ENCODE results near the gene CFAP20. TPM values are rescaled to one million over a fixed set of nuclear protein-coding genes. Genes with fewer than 3 reads are reported as not detected.
"Not testable (repeated sequence)": the region's sequence is repeated elsewhere in the genome, so short reads cannot be mapped to it uniquely, and the experiment has no call there.

CFAP20 gene
- total RNA-seq, 1 experiment from 2014 or later: 76.2 TPM

GRCh38 chr16:58098207-58099096 lies 30.7 kb downstream of the CFAP20 start:
- DNase-seq (ENCODE audit: low spot score): no peak

DNA sequence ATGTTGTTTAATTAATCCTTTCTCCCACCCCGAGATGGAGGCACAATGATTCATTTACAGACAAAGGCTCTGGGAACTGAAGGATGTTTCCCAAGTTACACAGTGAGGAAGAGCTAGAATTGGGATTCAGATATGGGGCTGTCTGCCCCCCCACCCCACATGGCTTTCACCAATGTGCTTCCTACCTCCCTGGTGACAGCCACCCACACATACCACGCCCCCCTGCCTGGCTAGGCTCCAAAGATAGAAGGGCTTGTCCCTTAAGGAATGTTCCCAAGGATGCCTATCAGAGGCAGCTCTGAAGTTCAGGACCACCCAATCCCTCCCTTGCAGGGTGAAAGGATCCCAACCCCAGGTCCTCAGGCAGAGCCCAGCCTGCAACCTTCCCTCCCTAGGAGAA lies 32.9 kb downstream of the CFAP20 start:
- DNase-seq (ENCODE audit: low spot score): no peak

DNA sequence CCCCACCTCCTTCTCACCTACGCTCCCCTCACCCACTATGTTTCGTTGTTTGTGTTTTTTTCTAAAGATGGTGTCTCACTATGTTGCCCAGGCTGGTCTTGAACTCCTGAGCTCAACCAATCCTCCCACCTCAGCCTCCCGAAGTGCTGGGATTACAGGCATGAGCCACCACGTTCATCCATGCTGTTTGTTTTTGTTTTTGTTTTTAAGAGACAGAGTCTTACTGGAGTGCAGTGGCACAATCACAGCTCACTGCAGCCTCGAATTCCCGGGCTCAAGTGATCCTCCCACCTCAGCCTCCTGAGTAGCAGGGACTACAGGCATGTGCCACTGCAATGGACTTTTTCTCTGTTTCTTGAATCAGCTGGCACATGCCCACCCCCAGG lies 33.6 kb downstream of the CFAP20 start:
- not testable (repeated sequence) for DNase-seq (ENCODE audit: low spot score)

GRCh38 chr16:58094791-58095574 lies 34.2 kb downstream of the CFAP20 start:
- no peak for DNase-seq (ENCODE audit: low spot score)

GRCh38 chr16:58094026-58094425 lies 35.2 kb downstream of the CFAP20 start:
- no peak for DNase-seq (ENCODE audit: low spot score)

GRCh38 chr16:58090396-58090795 lies 38.8 kb downstream of the CFAP20 start:
- not testable (repeated sequence) for DNase-seq (ENCODE audit: low spot score)

DNA sequence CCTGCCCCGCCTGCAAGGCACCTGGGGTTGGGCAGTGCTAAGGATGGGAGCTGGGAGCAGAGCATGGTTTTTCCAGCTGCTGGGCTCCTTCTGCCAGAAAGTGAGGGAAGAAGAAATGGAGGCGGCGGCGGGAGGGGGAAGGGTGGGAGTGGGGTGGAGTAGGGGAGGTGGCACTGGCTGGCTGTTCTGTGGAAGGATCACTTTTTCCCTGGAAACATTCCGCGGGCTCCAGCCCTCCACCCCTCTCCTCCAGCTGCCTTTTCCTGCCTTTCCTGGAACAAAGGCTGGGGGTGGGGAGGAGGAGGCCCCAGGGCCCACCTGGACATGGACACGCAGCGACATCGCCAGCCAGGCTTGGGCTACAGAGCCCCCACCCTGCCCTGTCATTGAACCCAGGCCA lies 41.1 kb downstream of the CFAP20 start:
- DNase-seq (ENCODE audit: low spot score): no peak

GRCh38 chr16:58087209-58087913 lies 41.8 kb downstream of the CFAP20 start:
- no peak for DNase-seq (ENCODE audit: low spot score)

- no peak for DNase-seq (ENCODE audit: low spot score)
Observed at GRCh38 chr16:58086381-58087208, 42.6 kb downstream of the CFAP20 start.

DNA sequence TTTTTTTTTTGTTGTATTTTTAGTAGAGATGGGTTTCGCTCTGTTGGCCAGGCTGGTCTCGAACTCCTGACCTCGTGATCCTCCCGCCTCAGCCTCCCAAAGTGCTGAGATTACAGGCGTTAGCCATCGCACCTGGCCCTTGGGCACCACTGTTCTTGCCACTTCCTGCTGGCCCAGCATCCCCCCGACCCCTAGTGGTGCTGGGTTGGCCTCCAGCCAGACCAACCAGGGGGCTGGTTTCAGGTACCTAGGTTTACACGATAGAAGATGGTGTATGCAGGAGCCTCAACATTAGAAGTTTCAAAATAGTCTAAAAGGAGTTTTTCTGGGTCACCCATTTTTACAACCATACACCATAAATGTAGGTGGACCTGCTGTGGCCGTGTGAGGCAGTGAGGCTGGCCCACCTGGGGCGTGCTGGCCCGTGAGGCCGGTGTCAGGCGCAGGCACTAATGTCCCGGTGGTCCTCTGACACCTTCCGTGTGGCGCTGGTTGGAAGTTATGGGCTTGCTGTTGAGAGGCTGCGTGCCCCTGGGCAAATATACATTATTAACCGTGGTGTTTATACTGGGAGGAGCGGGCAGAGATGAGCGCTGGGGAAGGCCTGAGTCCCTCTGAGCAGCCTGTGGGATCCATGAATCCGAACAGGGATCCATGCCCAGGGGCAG lies 43.5 kb downstream of the CFAP20 start:
- no peak for DNase-seq (ENCODE audit: low spot score)

DNA sequence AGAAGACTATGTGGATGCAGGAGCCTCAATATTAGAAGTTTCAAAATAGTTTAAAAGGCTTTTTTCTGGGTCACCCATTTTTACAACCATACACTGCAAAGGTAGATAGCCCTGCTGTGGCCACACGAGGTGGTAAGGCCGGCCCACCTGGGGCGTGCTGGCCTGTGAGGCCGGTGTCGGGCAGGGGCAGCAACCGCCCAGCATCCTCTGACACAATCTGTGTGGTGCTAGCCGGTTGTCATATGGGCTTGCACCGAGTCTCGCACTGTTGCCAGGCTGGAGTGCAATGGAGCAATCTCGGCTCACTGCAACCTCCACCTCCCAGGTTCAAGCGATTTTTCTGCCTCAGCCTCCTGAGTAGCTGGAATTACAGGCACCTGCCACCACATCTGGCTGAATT lies 44.0 kb downstream of the CFAP20 start:
- no peak for DNase-seq (ENCODE audit: low spot score)

GRCh38 chr16:58084635-58085034 lies 44.5 kb downstream of the CFAP20 start:
- DNase-seq (ENCODE audit: low spot score): no peak

DNA sequence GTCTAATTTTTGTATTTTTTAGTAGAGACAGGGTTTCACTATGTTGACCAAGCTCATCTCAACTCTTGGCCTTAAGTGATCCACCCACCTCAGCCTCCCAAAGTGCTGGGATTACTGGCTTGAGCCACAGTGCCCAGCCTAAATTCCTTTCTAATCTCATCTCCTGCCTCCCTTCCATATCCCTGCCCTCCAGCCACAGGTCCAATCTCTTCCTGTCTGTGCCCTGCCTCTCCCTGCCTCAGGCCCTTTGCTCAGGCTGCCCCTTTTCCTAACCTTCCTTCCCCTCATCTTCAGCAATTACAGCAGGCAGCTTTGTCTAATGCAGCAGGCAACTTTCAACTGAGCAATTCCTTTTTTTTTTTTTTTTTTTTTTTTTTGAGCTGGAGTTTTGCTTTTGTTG lies 46.8 kb downstream of the CFAP20 start:
- DNase-seq (ENCODE audit: low spot score): no peak

DNA sequence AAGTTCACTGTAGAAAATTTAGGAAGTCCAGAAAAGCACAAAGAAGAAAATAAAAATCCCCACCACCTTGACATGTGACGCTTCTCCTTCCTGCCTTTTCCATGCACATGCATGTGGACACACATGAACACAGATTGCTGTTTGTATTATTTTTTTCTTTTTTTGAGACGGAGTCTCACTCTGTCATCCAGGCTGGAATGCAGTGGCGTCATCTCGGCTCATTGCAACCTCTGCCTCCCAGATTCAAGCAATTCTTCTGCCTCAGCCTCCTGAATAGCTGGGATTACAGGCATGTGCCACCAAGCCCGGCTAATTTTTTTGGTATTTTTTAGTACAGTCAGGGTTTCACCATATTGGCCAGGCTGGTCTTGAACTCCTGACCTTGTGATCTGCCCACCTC lies 48.5 kb downstream of the CFAP20 start:
- not testable (repeated sequence) for DNase-seq (ENCODE audit: low spot score)

DNA sequence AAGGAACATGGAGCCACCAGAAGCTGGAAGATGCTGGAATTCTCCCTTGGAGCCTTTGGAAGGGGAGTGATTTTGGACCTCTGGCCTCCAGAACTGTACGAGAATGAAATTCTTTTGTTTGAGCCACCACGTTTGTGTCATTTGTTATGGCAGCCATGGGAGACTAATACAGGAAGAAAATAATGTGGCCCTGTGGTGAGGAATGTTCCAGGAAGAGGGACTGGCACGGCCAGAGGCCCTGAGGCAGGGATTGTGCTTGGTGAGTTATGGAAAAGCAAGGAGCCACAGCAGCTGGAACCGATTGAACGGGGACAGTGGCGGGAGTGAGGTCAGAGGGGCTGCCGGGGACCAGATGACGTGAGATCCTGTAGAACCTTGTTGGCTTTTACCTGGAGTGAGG lies 51.4 kb downstream of the CFAP20 start:
- DNase-seq (ENCODE audit: low spot score): no peak

- DNase-seq (ENCODE audit: low spot score): no peak
Observed at GRCh38 chr16:58076514-58076913, 52.7 kb downstream of the CFAP20 start.

DNA sequence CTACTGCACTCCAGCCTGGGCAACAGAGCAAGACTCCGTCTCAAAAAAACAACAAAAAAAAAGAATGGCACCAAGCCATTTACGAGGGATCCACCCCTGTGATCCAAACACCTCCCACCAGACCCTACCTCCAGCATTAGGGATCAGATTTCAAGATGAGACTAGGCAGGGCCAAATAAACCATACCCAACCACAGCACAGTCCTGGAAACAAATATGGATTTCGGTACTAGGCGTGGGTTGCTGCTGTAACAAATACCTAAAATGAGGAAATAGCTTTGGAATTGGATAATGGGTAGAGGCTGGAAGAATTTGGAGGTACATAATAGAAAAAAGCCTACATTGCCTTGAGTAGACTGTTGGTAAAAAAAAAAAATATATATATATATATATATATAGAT lies 54.5 kb downstream of the CFAP20 start:
- DNase-seq (ENCODE audit: low spot score): no peak

GRCh38 chr16:58073086-58073485 lies 56.1 kb downstream of the CFAP20 start:
- DNase-seq (ENCODE audit: low spot score): not testable (repeated sequence)

DNA sequence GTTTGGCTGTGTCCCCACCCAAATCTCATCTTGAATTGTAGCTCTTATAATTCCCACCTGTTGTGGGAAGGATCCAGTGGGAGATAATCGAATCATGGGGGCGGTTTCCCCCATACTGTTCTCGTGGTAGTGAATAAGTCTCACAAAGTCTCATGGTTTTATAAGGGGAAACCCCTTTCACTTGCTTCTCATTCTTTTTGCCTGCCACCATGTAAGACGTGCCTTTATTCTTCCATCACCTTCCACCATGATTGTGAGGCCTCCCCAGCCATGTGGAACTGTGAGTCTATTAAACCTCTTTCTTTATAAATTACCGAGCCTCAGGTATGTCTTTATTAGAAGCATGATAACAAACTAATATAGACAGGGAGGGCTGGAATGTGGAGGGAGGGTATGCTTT lies 57.0 kb downstream of the CFAP20 start:
- DNase-seq (ENCODE audit: low spot score): not testable (repeated sequence)

DNA sequence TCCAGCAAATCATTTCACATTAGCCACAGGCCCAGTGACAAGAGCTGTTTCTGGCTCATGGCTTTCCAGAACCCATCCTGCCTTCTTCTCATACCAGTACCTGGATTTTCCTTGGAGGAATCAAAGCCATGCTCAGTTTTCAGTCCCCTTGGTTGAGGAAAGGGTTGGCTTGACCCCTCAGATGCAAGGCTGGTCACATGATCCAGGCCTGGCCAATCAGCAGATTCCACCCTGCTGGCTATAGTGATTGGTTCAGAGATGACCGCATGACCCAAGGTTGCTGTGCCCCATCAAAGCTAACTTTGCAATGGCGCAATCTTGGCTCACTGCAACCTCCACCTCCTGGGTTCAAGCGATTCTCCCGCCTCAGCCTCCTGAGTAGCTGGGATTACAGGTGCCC lies 58.6 kb downstream of the CFAP20 start:
- DNase-seq (ENCODE audit: low spot score): no peak
